HG03045 (cell line): Measurements from ENCODE around the gene CIPC.

ENCODE experiments used
- ATAC-seq: cut with Tn5 transposase; IDR thresholded peaks from one replicate; pipeline ENCODE4 v1.9.1; 2021; ENCODE audit warnings: mild to moderate bottlenecking, moderate library complexity; ENCODE audit not compliant: unreplicated experiment

The CIPC gene

GRCh38 chr14:77144412-77145115 lies 46.5 kb downstream of the CIPC start:
- no peak for ATAC-seq

GRCh38 chr14:77145975-77146740 lies 48.1 kb downstream of the CIPC start:
- no peak for ATAC-seq

GRCh38 chr14:77148510-77149231 lies 50.6 kb downstream of the CIPC start:
- ATAC-seq = no peak

GRCh38 chr14:77151245-77151644 lies 53.2 kb downstream of the CIPC start:
- no peak for ATAC-seq

GRCh38 chr14:77151918-77152588 lies 54.0 kb downstream of the CIPC start:
- ATAC-seq = no peak

GRCh38 chr14:77153802-77154201 lies 55.7 kb downstream of the CIPC start:
- no peak for ATAC-seq

- no peak for ATAC-seq
These were observed 56.4 kb downstream of the CIPC start for GRCh38 chr14:77154421-77154820.

- ATAC-seq = no peak
These were observed 57.0 kb downstream of the CIPC start for GRCh38 chr14:77155083-77155482.

GRCh38 chr14:77157740-77158139 lies 59.7 kb downstream of the CIPC start:
- ATAC-seq = no peak

GRCh38 chr14:77158175-77158881 lies 60.3 kb downstream of the CIPC start:
- no peak for ATAC-seq

GRCh38 chr14:77158882-77159255 lies 60.8 kb downstream of the CIPC start:
- no peak for ATAC-seq

- ATAC-seq = no peak
These were observed 63.0 kb downstream of the CIPC start for GRCh38 chr14:77161011-77161410.
